ENCODE measurements around the gene THSD7B.

Gene THSD7B

GRCh38 chr2:137333386-137334165, 568.2 kb downstream of the THSD7B start:
- no peak for TF ChIP-seq POU6F1 (CRISPR knock-in tag; IDR thresholded peaks at IDR 0.05; ENCODE audit: borderline replicate concordance, low read depth)
- TF ChIP-seq ZFP3 (CRISPR knock-in tag; IDR thresholded peaks at IDR 0.05): no peak
- TF ChIP-seq ZNF70 (CRISPR knock-in tag; IDR thresholded peaks at IDR 0.05): no peak
- no peak for TF ChIP-seq OSR1 (CRISPR knock-in tag; IDR thresholded peaks at IDR 0.05)
- TF ChIP-seq TOX (CRISPR knock-in tag; IDR thresholded peaks at IDR 0.05; ENCODE audit: borderline replicate concordance): no peak
- no peak for TF ChIP-seq CREB5 (CRISPR knock-in tag; IDR thresholded peaks at IDR 0.05; ENCODE audit: low read depth)
- no peak for TF ChIP-seq ESRRG (CRISPR knock-in tag; IDR thresholded peaks at IDR 0.05)
- TF ChIP-seq, protein P1, sequence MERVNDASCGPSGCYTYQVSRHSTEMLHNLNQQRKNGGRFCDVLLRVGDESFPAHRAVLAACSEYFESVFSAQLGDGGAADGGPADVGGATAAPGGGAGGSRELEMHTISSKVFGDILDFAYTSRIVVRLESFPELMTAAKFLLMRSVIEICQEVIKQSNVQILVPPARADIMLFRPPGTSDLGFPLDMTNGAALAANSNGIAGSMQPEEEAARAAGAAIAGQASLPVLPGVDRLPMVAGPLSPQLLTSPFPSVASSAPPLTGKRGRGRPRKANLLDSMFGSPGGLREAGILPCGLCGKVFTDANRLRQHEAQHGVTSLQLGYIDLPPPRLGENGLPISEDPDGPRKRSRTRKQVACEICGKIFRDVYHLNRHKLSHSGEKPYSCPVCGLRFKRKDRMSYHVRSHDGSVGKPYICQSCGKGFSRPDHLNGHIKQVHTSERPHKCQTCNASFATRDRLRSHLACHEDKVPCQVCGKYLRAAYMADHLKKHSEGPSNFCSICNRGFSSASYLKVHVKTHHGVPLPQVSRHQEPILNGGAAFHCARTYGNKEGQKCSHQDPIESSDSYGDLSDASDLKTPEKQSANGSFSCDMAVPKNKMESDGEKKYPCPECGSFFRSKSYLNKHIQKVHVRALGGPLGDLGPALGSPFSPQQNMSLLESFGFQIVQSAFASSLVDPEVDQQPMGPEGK (CRISPR knock-in tag; IDR thresholded peaks at IDR 0.05; ENCODE audit: borderline replicate concordance): no peak
- no peak for TF ChIP-seq ISL1 (CRISPR knock-in tag; IDR thresholded peaks at IDR 0.05)
- TF ChIP-seq PPARA (CRISPR knock-in tag; IDR thresholded peaks at IDR 0.05; ENCODE audit: borderline replicate concordance): no peak
- TF ChIP-seq ZFP30 (CRISPR knock-in tag; IDR thresholded peaks at IDR 0.05): no peak
- TF ChIP-seq RARB (CRISPR knock-in tag; IDR thresholded peaks at IDR 0.05): no peak
- no peak for TF ChIP-seq BACH2 (CRISPR knock-in tag; IDR thresholded peaks at IDR 0.05; ENCODE audit: borderline replicate concordance)
- no peak for TF ChIP-seq GLIS3 (CRISPR knock-in tag; IDR thresholded peaks at IDR 0.05)
- ATAC-seq: no peak

DNA sequence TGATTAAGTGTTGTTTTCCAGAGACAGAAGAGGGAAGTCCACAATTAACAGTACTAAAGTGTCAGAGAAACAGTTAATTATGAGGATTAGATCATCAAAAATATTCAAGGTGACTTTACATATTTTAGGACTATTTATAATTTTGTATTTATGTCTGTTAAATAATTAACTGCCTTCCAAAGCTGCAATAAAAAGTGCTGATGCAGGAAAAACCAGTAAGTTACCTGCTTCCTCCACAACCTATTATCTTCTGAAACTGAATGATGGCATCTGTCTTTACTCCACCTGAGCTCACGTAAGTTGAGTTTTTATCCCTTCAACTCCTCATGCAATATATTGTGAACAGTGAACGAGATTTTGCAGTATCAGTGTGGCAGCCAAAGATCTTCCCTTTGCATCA, 570.7 kb downstream of the THSD7B start:
- TF ChIP-seq ZFP3 (CRISPR knock-in tag; IDR thresholded peaks at IDR 0.05): no peak
- no peak for TF ChIP-seq CREB5 (CRISPR knock-in tag; IDR thresholded peaks at IDR 0.05; ENCODE audit: low read depth)
- TF ChIP-seq ZNF70 (CRISPR knock-in tag; IDR thresholded peaks at IDR 0.05): no peak
- TF ChIP-seq OSR1 (CRISPR knock-in tag; IDR thresholded peaks at IDR 0.05): no peak
- no peak for TF ChIP-seq TCF4 (CRISPR knock-in tag; IDR thresholded peaks at IDR 0.05; ENCODE audit: borderline replicate concordance)
- no peak for TF ChIP-seq TSHZ2 (CRISPR knock-in tag; IDR thresholded peaks at IDR 0.05)
- TF ChIP-seq, protein P1 (CRISPR knock-in tag; IDR thresholded peaks at IDR 0.05; ENCODE audit: borderline replicate concordance): no peak
- no peak for TF ChIP-seq RARB (CRISPR knock-in tag; IDR thresholded peaks at IDR 0.05)
- TF ChIP-seq ARNTL (CRISPR knock-in tag; IDR thresholded peaks at IDR 0.05; ENCODE audit: borderline replicate concordance, low read depth): no peak
- TF ChIP-seq ESRRG (CRISPR knock-in tag; IDR thresholded peaks at IDR 0.05): no peak
- no peak for TF ChIP-seq SNAI2 (CRISPR knock-in tag; IDR thresholded peaks at IDR 0.05)
- TF ChIP-seq ZNF565 (CRISPR knock-in tag; conservative IDR thresholded peaks at IDR 0.05; ENCODE audit: low read depth): no peak
- TF ChIP-seq GLIS3 (CRISPR knock-in tag; IDR thresholded peaks at IDR 0.05): no peak
- TF ChIP-seq CSDC2 (CRISPR knock-in tag; IDR thresholded peaks at IDR 0.05): no peak
- TF ChIP-seq ZNF8 (CRISPR knock-in tag; IDR thresholded peaks at IDR 0.05): no peak
- no peak for TF ChIP-seq TOX (CRISPR knock-in tag; IDR thresholded peaks at IDR 0.05; ENCODE audit: borderline replicate concordance)
- TF ChIP-seq, protein P2, sequence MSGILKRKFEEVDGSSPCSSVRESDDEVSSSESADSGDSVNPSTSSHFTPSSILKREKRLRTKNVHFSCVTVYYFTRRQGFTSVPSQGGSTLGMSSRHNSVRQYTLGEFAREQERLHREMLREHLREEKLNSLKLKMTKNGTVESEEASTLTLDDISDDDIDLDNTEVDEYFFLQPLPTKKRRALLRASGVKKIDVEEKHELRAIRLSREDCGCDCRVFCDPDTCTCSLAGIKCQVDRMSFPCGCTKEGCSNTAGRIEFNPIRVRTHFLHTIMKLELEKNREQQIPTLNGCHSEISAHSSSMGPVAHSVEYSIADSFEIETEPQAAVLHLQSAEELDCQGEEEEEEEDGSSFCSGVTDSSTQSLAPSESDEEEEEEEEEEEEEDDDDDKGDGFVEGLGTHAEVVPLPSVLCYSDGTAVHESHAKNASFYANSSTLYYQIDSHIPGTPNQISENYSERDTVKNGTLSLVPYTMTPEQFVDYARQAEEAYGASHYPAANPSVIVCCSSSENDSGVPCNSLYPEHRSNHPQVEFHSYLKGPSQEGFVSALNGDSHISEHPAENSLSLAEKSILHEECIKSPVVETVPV (CRISPR knock-in tag; IDR thresholded peaks at IDR 0.05): no peak
- TF ChIP-seq ZC3H10 (CRISPR knock-in tag; IDR thresholded peaks at IDR 0.05): no peak
- no peak for TF ChIP-seq ISL1 (CRISPR knock-in tag; IDR thresholded peaks at IDR 0.05)
- no peak for ATAC-seq

All from SK-N-SH treated with all-trans-retinoic acid at 6 μM for 48 hours (cell line).